Peyer's patch (tissue), 4 donors: ENCODE results near the gene ARL8A.

Experiments used
- CTCF ChIP-seq, 6 experiments: fragments of 450-650 bp in 4 of 6; fragments of 200-600 bp in 2 of 6; sonication (generic) in 1 of 6; IDR thresholded peaks; one replicate each; pipeline ENCODE4 v1.5.1; 2017 to 2019; ENCODE audit warnings: antibody characterized with exemption in 6 of 6, mild to moderate bottlenecking in 3 of 6, moderate library complexity in 1 of 6
- POLR2A ChIP-seq, 2 donors: fragments of 450-650 bp; IDR thresholded peaks; one replicate each; pipeline ENCODE4 v1.5.1; 2017; ENCODE audit warnings: antibody characterized with exemption in 2 of 2, mild to moderate bottlenecking in 2 of 2, moderate library complexity in 2 of 2

GRCh38 chr1:202156590-202156989, 12.1 kb upstream of the ARL8A start:
- TF ChIP-seq CTCF (IDR thresholded peaks at IDR 0.05): no peak
- TF ChIP-seq POLR2A (IDR thresholded peaks at IDR 0.05): no peak
